WI38 (cell line): ENCODE measurements around the gene EHBP1.

ENCODE experiments used
- H3K4me3 ChIP-seq: 2 replicates; pipeline ENCODE4 v1.5.1; 2011; ENCODE audit warnings: low read depth, mild to moderate bottlenecking, control low read depth, low read length
- CTCF ChIP-seq: IDR thresholded peaks from 2 replicates; pipeline ENCODE4 v1.5.1; 2012; ENCODE audit warnings: low read depth, mild to moderate bottlenecking, control low read depth, low read length

The EHBP1 gene

GRCh38 chr2:62784341-62784740, 78.8 kb downstream of the EHBP1 start:
- TF ChIP-seq CTCF: no peak
- H3K4me3 ChIP-seq: no peak overlapping the region

- H3K4me3 ChIP-seq: no peak overlapping the region
- no peak for TF ChIP-seq CTCF
These were observed 79.7 kb downstream of the EHBP1 start for GRCh38 chr2:62785216-62785615.

- no peak overlapping the region for H3K4me3 ChIP-seq
- TF ChIP-seq CTCF: no peak
These were observed 80.5 kb downstream of the EHBP1 start for GRCh38 chr2:62785810-62786597.

GRCh38 chr2:62787386-62787785, 81.9 kb downstream of the EHBP1 start:
- no peak for TF ChIP-seq CTCF
- H3K4me3 ChIP-seq: no peak overlapping the region

GRCh38 chr2:62789518-62789917, 84.0 kb downstream of the EHBP1 start:
- no peak for TF ChIP-seq CTCF
- H3K4me3 ChIP-seq: no peak overlapping the region

- TF ChIP-seq CTCF: no peak
- H3K4me3 ChIP-seq: no peak overlapping the region
These were observed 84.4 kb downstream of the EHBP1 start for GRCh38 chr2:62789918-62790317.

- no peak for TF ChIP-seq CTCF
These were observed 86.9 kb downstream of the EHBP1 start for GRCh38 chr2:62792408-62792807.

More at GRCh38 chr2:62792408-62792807, 86.9 kb downstream of the EHBP1 start:
- no peak overlapping the region for H3K4me3 ChIP-seq
